ENCODE measurements around the gene ZC3H4. TPM values are rescaled to one million over a fixed set of nuclear protein-coding genes. Genes with fewer than 3 reads are reported as not detected.

Gene ZC3H4
- total and polyA plus RNA-seq, 2 donors (not counting 1 experiment from before 2014, with no cell fraction given) = 8.4 to 13.5 TPM

GRCh38 chr19:47065242-47065641 is 48.3 kb downstream of the ZC3H4 start:
- Histone ChIP-seq H3K4me3 (replicated peaks in 1 of 4; ENCODE audit: control extremely low read depth in 1 of 4, insufficient read depth in 1 of 4, low read depth in 3 of 4, low read length in 4 of 4) (no peak overlapping the region), H3K27ac (ENCODE audit: insufficient read depth, low read length) (no peak overlapping the region), H3K4me2 (ENCODE audit: extremely low read depth, insufficient read depth, low read length) (no peak overlapping the region), H4K20me1 (ENCODE audit: control insufficient read depth, extremely low read depth, insufficient read depth, low read length) (no peaks in the 10 kb centered on the region), H2AFZ (ENCODE audit: low read length) (no peak overlapping the region), H3K36me3 (ENCODE audit: control insufficient read depth, insufficient read depth, low read length) (peaks cover 26% of the 10 kb centered on the region), H3K9ac (ENCODE audit: insufficient read depth, low read length) (no peak overlapping the region), H3K4me1 (ENCODE audit: control insufficient read depth, extremely low read depth, insufficient read depth, low read length) (no peaks in the 10 kb centered on the region), H3K79me2 (ENCODE audit: control insufficient read depth, insufficient read depth, low read length) (no peaks in the 10 kb centered on the region), H3K27me3 (ENCODE audit: control insufficient read depth, insufficient read depth, low read length) (no peaks in the 10 kb centered on the region), H3K9me3 (ENCODE audit: control insufficient read depth, insufficient read depth, low read depth, low read length) (no peaks in the 10 kb centered on the region)
- DNase-seq (ENCODE audit: low read depth in 2 of 2) = no peak
- TF ChIP-seq, protein P1, sequence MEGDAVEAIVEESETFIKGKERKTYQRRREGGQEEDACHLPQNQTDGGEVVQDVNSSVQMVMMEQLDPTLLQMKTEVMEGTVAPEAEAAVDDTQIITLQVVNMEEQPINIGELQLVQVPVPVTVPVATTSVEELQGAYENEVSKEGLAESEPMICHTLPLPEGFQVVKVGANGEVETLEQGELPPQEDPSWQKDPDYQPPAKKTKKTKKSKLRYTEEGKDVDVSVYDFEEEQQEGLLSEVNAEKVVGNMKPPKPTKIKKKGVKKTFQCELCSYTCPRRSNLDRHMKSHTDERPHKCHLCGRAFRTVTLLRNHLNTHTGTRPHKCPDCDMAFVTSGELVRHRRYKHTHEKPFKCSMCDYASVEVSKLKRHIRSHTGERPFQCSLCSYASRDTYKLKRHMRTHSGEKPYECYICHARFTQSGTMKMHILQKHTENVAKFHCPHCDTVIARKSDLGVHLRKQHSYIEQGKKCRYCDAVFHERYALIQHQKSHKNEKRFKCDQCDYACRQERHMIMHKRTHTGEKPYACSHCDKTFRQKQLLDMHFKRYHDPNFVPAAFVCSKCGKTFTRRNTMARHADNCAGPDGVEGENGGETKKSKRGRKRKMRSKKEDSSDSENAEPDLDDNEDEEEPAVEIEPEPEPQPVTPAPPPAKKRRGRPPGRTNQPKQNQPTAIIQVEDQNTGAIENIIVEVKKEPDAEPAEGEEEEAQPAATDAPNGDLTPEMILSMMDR (conservative IDR thresholded peaks at IDR 0.05 in 1 of 2, IDR thresholded peaks at IDR 0.05 in 1 of 2; ENCODE audit: low read depth in 1 of 2, low read length in 2 of 2) = no peak
- no peak for TF ChIP-seq EZH2 (IDR thresholded peaks at IDR 0.05; ENCODE audit: low read length, missing control alignments)

- no peaks in the 10 kb centered on the region for H3K79me2 ChIP-seq (ENCODE audit: control insufficient read depth, insufficient read depth, low read length)
- peaks cover 23% of the 10 kb centered on the region for H3K36me3 ChIP-seq (ENCODE audit: control insufficient read depth, insufficient read depth, low read length)
- H3K9ac ChIP-seq (ENCODE audit: insufficient read depth, low read length) = no peak overlapping the region
- H3K27ac ChIP-seq (ENCODE audit: insufficient read depth, low read length) = no peak overlapping the region
- H3K9me3 ChIP-seq (ENCODE audit: control insufficient read depth, insufficient read depth, low read depth, low read length) = no peaks in the 10 kb centered on the region
- H3K4me1 ChIP-seq (ENCODE audit: control insufficient read depth, extremely low read depth, insufficient read depth, low read length) = no peaks in the 10 kb centered on the region
- no peak overlapping the region for H3K4me2 ChIP-seq (ENCODE audit: extremely low read depth, insufficient read depth, low read length)
- TF ChIP-seq EZH2 (IDR thresholded peaks at IDR 0.05; ENCODE audit: low read length, missing control alignments) = no peak
- H2AFZ ChIP-seq (ENCODE audit: low read length) = no peak overlapping the region
- H4K20me1 ChIP-seq (ENCODE audit: control insufficient read depth, extremely low read depth, insufficient read depth, low read length) = no peaks in the 10 kb centered on the region
- no peak overlapping the region for H3K4me3 ChIP-seq (replicated peaks in 1 of 4; ENCODE audit: control extremely low read depth in 1 of 4, insufficient read depth in 1 of 4, low read depth in 3 of 4, low read length in 4 of 4)
- no peak for DNase-seq (ENCODE audit: low read depth in 2 of 2)
- no peaks in the 10 kb centered on the region for H3K27me3 ChIP-seq (ENCODE audit: control insufficient read depth, insufficient read depth, low read length)
These were observed 49.7 kb downstream of the ZC3H4 start for GRCh38 chr19:47063874-47064273.

GRCh38 chr19:47058621-47059022 is 55.0 kb downstream of the ZC3H4 start:
- no peak overlapping the region for H3K4me3 ChIP-seq (replicated peaks in 1 of 4; ENCODE audit: control extremely low read depth in 1 of 4, insufficient read depth in 1 of 4, low read depth in 3 of 4, low read length in 4 of 4)
- H3K4me1 ChIP-seq (ENCODE audit: control insufficient read depth, extremely low read depth, insufficient read depth, low read length) = no peaks in the 10 kb centered on the region
- no peaks in the 10 kb centered on the region for H3K9me3 ChIP-seq (ENCODE audit: control insufficient read depth, insufficient read depth, low read depth, low read length)
- H3K27ac ChIP-seq (ENCODE audit: insufficient read depth, low read length) = no peak overlapping the region
- H3K27me3 ChIP-seq (ENCODE audit: control insufficient read depth, insufficient read depth, low read length) = no peaks in the 10 kb centered on the region
- no peak for DNase-seq (ENCODE audit: low read depth in 2 of 2)
- no peak overlapping the region for H3K9ac ChIP-seq (ENCODE audit: insufficient read depth, low read length)
- no peak for TF ChIP-seq EZH2 (IDR thresholded peaks at IDR 0.05; ENCODE audit: low read length, missing control alignments)
- TF ChIP-seq, protein P1 (conservative IDR thresholded peaks at IDR 0.05 in 1 of 2, IDR thresholded peaks at IDR 0.05 in 1 of 2; ENCODE audit: low read depth in 1 of 2, low read length in 2 of 2) = no peak
- no peak overlapping the region for H3K4me2 ChIP-seq (ENCODE audit: extremely low read depth, insufficient read depth, low read length)
- no peaks in the 10 kb centered on the region for H4K20me1 ChIP-seq (ENCODE audit: control insufficient read depth, extremely low read depth, insufficient read depth, low read length)
- no peaks in the 10 kb centered on the region for H3K36me3 ChIP-seq (ENCODE audit: control insufficient read depth, insufficient read depth, low read length)
- H2AFZ ChIP-seq (ENCODE audit: low read length) = no peak overlapping the region
- no peaks in the 10 kb centered on the region for H3K79me2 ChIP-seq (ENCODE audit: control insufficient read depth, insufficient read depth, low read length)

All from fibroblast of lung (primary cell).